Activated B cell treated with CpG ODN at 0.5 μM for 24 hours (primary cell): ENCODE data around the gene LAMTOR2. TPM values are rescaled to one million over a fixed set of nuclear protein-coding genes. Genes with fewer than 3 reads are reported as not detected.
A peak's percentile ranks its signal among the peaks of the same experiment; 100 is the strongest.

Experiments used
- ATAC-seq: fragments of 200-7000 bp; cut with Tn5 transposase; one replicate; pipeline ENCODE4 v1.10.0; 2021; ENCODE audit warnings: low read depth, mild to moderate bottlenecking, moderate library complexity
- CTCF ChIA-PET: fragments of 350-600 bp; sonication (Branson Sonifier 250); formaldehyde crosslinking; loops from one replicate; lab custom pipeline; 2021; ENCODE audit warnings: antibody characterized with exemption; lab: Charles Lee
- POLR2A ChIA-PET: fragments of 350-600 bp; sonication (Branson Sonifier 250); formaldehyde crosslinking; loops from one replicate; lab custom pipeline; 2021; ENCODE audit warnings: antibody characterized with exemption; lab: Charles Lee
- DNase-seq: peaks from one replicate; pipeline ENCODE4 v3.0.0; 2022
- H3K27ac Mint-ChIP-seq: one replicate; pipeline ENCODE4 v1.8.0; 2020; ENCODE audit warnings: mixed read lengths
- H3K27me3 Mint-ChIP-seq: one replicate; pipeline ENCODE4 v1.8.0; 2021; ENCODE audit warnings: mixed read lengths
- H3K36me3 Mint-ChIP-seq: one replicate; pipeline ENCODE4 v1.8.0; 2021; ENCODE audit warnings: low read depth, mixed read lengths
- H3K4me1 Mint-ChIP-seq: one replicate; pipeline ENCODE4 v1.8.0; 2021; ENCODE audit warnings: mixed read lengths
- H3K4me3 Mint-ChIP-seq: one replicate; pipeline ENCODE4 v1.8.0; 2020; ENCODE audit warnings: mild to moderate bottlenecking, mixed read lengths
- H3K9me3 Mint-ChIP-seq: one replicate; pipeline ENCODE4 v1.8.0; 2020; ENCODE audit warnings: mixed read lengths
- intact Hi-C: fragments of 100-400 bp; cut with micrococcal nuclease; formaldehyde crosslinking; loops from one replicate; pipeline ENCODE4 v1.15.1; 2024
- total RNA-seq: library from RNA; stranded (reverse); gene quantifications from 2 replicates; pipeline ENCODE4 v1.2.3, GENCODE V29; 2022
- TF ChIP-seq, protein P1 (sequence below): fragments of 200-600 bp; IDR thresholded peaks from one replicate; pipeline ENCODE4 v1.8.0; 2022; ENCODE audit warnings: antibody characterized with exemption, mild to moderate bottlenecking

The LAMTOR2 gene
- total RNA-seq, 1 donor from 2014 or later = 48.0 TPM

DNA sequence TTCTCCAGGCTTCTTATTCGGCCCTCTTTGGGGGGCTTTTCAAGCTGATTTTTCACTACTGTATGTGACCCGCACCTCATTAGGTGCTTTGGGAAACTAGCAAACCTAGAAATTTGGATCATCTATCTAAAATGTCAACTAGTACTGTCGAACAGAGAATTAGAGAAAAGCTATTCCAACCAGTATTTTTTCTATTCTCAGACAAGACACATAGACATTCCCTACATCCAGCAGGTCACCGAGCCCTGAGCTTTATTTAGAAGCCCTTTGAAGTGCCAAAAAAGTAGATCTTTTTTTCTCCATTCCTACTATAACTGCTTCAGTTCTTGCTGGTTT lies 33.5 kb upstream of the LAMTOR2 start:
- ATAC-seq (no peak), DNase-seq (no peak)
- no peaks in the 10 kb centered on the region for H3K9me3 Mint-ChIP-seq
- ChIA-PET POLR2A (interaction anchor here (0.5 to 1.8 kb wide), 5 partner anchors 32 to 87 kb away, joined by 3 to 15 read pairs (median 4); partner anchors contain the start of gene KHDC4), CTCF (interaction anchor here (1.1 kb wide), 2 partner anchors 31 to 45 kb away, joined by 3 read pairs; no protein-coding TSS in a partner anchor)
- H3K36me3 Mint-ChIP-seq = peaks cover 39% of the 10 kb centered on the region
- intact Hi-C loops = loop anchor here (1.0 to 2.0 kb wide), 2 partner anchors 33 to 164 kb away; partner anchors contain the start of genes GON4L and LAMTOR2
- H3K4me3 Mint-ChIP-seq = peak overlapping the region; percentile 98
- TF ChIP-seq, protein P1, sequence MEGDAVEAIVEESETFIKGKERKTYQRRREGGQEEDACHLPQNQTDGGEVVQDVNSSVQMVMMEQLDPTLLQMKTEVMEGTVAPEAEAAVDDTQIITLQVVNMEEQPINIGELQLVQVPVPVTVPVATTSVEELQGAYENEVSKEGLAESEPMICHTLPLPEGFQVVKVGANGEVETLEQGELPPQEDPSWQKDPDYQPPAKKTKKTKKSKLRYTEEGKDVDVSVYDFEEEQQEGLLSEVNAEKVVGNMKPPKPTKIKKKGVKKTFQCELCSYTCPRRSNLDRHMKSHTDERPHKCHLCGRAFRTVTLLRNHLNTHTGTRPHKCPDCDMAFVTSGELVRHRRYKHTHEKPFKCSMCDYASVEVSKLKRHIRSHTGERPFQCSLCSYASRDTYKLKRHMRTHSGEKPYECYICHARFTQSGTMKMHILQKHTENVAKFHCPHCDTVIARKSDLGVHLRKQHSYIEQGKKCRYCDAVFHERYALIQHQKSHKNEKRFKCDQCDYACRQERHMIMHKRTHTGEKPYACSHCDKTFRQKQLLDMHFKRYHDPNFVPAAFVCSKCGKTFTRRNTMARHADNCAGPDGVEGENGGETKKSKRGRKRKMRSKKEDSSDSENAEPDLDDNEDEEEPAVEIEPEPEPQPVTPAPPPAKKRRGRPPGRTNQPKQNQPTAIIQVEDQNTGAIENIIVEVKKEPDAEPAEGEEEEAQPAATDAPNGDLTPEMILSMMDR = no peak
- peaks cover 5% of the 10 kb centered on the region for H3K27me3 Mint-ChIP-seq
- H3K4me1 Mint-ChIP-seq = peaks cover 22% of the 10 kb centered on the region
- peak overlapping the region; percentile 93 for H3K27ac Mint-ChIP-seq

DNA sequence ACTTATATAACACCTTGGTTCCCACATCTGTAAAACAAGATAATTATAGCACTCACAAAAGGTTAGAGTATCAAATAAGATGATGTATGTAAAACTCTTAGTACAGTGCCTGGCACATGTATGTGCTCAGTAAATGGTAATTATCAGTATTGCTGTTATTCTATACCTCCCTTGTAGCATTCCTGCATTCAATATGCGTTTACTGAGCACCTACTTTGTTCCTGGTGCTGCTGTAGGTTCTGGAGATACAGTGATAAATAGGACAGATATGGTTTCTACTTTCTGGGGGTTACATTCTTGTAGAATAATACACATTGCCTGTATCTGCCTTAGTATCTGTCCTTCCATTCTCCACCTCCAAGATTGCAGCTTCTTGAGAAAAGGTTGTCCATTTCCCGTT lies 32.6 kb upstream of the LAMTOR2 start:
- no peak for ATAC-seq
- DNase-seq = no peak
- H3K27ac Mint-ChIP-seq = no peak overlapping the region
- peaks cover 5% of the 10 kb centered on the region for H3K27me3 Mint-ChIP-seq
- peaks cover 22% of the 10 kb centered on the region for H3K4me1 Mint-ChIP-seq
- H3K4me3 Mint-ChIP-seq = no peak overlapping the region
- TF ChIP-seq, protein P1 = no peak
- no peaks in the 10 kb centered on the region for H3K9me3 Mint-ChIP-seq
- peaks cover 32% of the 10 kb centered on the region for H3K36me3 Mint-ChIP-seq
- intact Hi-C loops = loop anchor here (1.0 to 2.0 kb wide), 2 partner anchors 32 to 165 kb away; partner anchors contain the start of genes GON4L and LAMTOR2
- CTCF ChIA-PET = no interaction called here
- POLR2A ChIA-PET = no interaction called here

DNA sequence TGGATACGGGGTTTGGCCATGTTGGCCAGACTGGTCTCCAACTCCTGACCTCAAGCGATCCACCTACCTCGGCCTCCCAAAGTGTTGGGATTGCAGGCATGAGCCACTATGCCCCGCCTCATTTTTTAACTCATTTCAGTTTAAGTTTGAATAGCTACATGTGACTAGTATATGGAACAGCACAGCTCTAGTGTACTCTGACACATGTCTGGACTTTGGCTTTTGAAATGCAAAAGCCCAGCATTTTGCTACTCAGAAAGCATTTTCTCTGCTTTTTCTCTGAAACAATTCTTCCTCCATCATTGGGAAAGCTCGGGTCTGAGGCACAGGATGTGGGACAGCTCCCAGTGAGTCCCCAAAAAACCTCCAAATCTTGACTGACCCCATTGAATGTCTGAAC lies 29.8 kb upstream of the LAMTOR2 start:
- DNase-seq (no peak), ATAC-seq (no peak)
- Mint-ChIP-seq H3K4me3 (no peak overlapping the region), H3K9me3 (no peaks in the 10 kb centered on the region), H3K4me1 (peaks cover 12% of the 10 kb centered on the region), H3K27me3 (peaks cover 5% of the 10 kb centered on the region), H3K27ac (no peak overlapping the region), H3K36me3 (peaks cover 8% of the 10 kb centered on the region)
- CTCF ChIA-PET = interaction anchor here (1.6 kb wide), 1 partner anchor 29 kb away, joined by 4 read pairs; the partner anchor contains the start of genes LAMTOR2 and UBQLN4
- intact Hi-C loops = no loop called here
- TF ChIP-seq, protein P1 = no peak
- POLR2A ChIA-PET = interaction anchor here (0.6 kb wide), 1 partner anchor 193 kb away, joined by 4 read pairs; no protein-coding TSS in a partner anchor

DNA sequence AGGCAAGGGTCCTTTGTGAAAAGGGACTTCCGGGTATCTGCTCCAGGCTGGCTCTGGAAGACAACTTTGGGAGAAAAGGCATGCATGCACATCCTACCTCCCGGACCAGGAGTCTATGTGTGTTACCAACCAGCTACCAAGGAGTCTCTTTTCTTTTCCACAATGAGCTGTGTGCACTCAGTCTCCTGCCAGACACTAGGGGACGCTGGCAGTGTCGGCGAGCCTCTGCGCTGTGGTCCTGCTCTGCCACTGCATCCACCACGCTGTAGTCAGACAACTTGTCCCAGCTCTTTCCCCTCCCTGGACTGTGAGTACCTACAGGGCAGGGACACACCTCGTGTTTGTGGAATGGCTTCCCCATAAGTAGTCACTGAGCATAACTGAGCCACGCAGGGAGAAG lies 28.7 kb upstream of the LAMTOR2 start:
- ChIA-PET POLR2A (interaction anchor here (0.6 kb wide), 1 partner anchor 15 kb away, joined by 5 read pairs; no protein-coding TSS in a partner anchor), CTCF (interaction anchor here (1.6 kb wide), 1 partner anchor 28 kb away, joined by 4 read pairs; the partner anchor contains the start of genes LAMTOR2 and UBQLN4)
- Mint-ChIP-seq H3K27me3 (peaks cover 5% of the 10 kb centered on the region), H3K4me3 (no peak overlapping the region), H3K9me3 (no peaks in the 10 kb centered on the region), H3K36me3 (no peaks in the 10 kb centered on the region), H3K27ac (no peak overlapping the region), H3K4me1 (peaks cover 3% of the 10 kb centered on the region)
- intact Hi-C loops = no loop called here
- peak; percentile 74 for ATAC-seq
- no peak for DNase-seq
- TF ChIP-seq, protein P1 = no peak

DNA sequence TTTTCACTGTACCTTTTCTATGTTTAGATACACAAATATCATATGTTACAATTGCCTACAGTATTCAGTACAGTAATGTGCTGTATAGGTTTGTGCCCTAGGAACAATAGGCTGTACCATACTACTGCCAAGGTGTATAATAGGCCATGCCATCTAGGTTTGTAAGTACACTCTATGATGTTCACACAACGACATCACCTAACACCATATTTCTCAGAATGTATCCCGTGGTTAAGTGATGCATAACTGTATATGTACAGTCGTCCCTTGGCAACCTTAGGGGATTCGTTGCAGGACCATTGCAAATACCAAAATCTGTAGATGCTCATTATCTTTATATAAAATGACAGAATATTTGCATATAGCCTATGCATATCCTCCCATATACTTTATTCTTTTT lies 28.0 kb upstream of the LAMTOR2 start:
- H3K4me3 Mint-ChIP-seq = no peak overlapping the region
- no peak overlapping the region for H3K27ac Mint-ChIP-seq
- CTCF ChIA-PET = no interaction called here
- H3K27me3 Mint-ChIP-seq = peaks cover 5% of the 10 kb centered on the region
- TF ChIP-seq, protein P1 = no peak
- no peaks in the 10 kb centered on the region for H3K36me3 Mint-ChIP-seq
- ATAC-seq (no peak), DNase-seq (no peak)
- no peaks in the 10 kb centered on the region for H3K9me3 Mint-ChIP-seq
- POLR2A ChIA-PET = no interaction called here
- H3K4me1 Mint-ChIP-seq = no peaks in the 10 kb centered on the region
- intact Hi-C loops = no loop called here
